GM21423 (cell line): ENCODE measurements around the gene EPS8L2.

Experiments
- ATAC-seq: cut with Tn5 transposase; IDR thresholded peaks from one replicate; pipeline ENCODE4 v1.9.1; 2021; ENCODE audit warnings: mild to moderate bottlenecking, moderate library complexity; ENCODE audit not compliant: unreplicated experiment

The EPS8L2 gene

GRCh38 chr11:773425-773824 is 67.4 kb downstream of the EPS8L2 start:
- ATAC-seq, result no peak

- ATAC-seq, result no peak
These were observed 67.8 kb downstream of the EPS8L2 start for GRCh38 chr11:773830-774229.

- ATAC-seq, result no peak
These were observed 69.0 kb downstream of the EPS8L2 start for GRCh38 chr11:774873-775592.

- ATAC-seq, result no peak
These were observed 70.2 kb downstream of the EPS8L2 start for GRCh38 chr11:776263-776560.

GRCh38 chr11:776561-777287 is 70.7 kb downstream of the EPS8L2 start:
- peak; percentile 16 for ATAC-seq
